SH-SY5Y (cell line): Measurements from ENCODE around the gene OSMR.

Experiments used
- GATA2 ChIP-seq: IDR thresholded peaks from 2 replicates; pipeline ENCODE4 v1.6.1; 2011; ENCODE audit warnings: mild to moderate bottlenecking, low read depth, low read length
- GATA3 ChIP-seq: IDR thresholded peaks from 2 replicates; pipeline ENCODE4 v1.6.1; 2011; ENCODE audit warnings: low read depth, mild to moderate bottlenecking, low read length, moderate library complexity

Gene OSMR

GRCh38 chr5:38961691-38962090, 115.9 kb downstream of the OSMR start:
- TF ChIP-seq GATA3 = no peak
- no peak for TF ChIP-seq GATA2

- no peak for TF ChIP-seq GATA3
- TF ChIP-seq GATA2 = no peak
Observed at GRCh38 chr5:38968665-38969064, 122.9 kb downstream of the OSMR start.

- no peak for TF ChIP-seq GATA2
- no peak for TF ChIP-seq GATA3
Observed at GRCh38 chr5:38978036-38978435, 132.2 kb downstream of the OSMR start.

- TF ChIP-seq GATA2 = no peak
- no peak for TF ChIP-seq GATA3
Observed at GRCh38 chr5:38979535-38979934, 133.7 kb downstream of the OSMR start.
